ENCODE data around the gene RNF31. TPM values are rescaled to one million over a fixed set of nuclear protein-coding genes. Genes with fewer than 3 reads are reported as not detected.

The RNF31 gene
- total and polyA plus RNA-seq, 2 of the 13 experiments (the other 11 are each of a cell fraction or from before 2014, with no cell fraction given): 48.2 to 86.8 TPM

GRCh38 chr14:24196071-24197055, 49.1 kb downstream of the RNF31 start (continued):
- peak; percentile 22; the same call in 1 of the 2 replicates for TF ChIP-seq MLX (CRISPR knock-in tag; IDR thresholded peaks at IDR 0.05)
- TF ChIP-seq, protein P1, sequence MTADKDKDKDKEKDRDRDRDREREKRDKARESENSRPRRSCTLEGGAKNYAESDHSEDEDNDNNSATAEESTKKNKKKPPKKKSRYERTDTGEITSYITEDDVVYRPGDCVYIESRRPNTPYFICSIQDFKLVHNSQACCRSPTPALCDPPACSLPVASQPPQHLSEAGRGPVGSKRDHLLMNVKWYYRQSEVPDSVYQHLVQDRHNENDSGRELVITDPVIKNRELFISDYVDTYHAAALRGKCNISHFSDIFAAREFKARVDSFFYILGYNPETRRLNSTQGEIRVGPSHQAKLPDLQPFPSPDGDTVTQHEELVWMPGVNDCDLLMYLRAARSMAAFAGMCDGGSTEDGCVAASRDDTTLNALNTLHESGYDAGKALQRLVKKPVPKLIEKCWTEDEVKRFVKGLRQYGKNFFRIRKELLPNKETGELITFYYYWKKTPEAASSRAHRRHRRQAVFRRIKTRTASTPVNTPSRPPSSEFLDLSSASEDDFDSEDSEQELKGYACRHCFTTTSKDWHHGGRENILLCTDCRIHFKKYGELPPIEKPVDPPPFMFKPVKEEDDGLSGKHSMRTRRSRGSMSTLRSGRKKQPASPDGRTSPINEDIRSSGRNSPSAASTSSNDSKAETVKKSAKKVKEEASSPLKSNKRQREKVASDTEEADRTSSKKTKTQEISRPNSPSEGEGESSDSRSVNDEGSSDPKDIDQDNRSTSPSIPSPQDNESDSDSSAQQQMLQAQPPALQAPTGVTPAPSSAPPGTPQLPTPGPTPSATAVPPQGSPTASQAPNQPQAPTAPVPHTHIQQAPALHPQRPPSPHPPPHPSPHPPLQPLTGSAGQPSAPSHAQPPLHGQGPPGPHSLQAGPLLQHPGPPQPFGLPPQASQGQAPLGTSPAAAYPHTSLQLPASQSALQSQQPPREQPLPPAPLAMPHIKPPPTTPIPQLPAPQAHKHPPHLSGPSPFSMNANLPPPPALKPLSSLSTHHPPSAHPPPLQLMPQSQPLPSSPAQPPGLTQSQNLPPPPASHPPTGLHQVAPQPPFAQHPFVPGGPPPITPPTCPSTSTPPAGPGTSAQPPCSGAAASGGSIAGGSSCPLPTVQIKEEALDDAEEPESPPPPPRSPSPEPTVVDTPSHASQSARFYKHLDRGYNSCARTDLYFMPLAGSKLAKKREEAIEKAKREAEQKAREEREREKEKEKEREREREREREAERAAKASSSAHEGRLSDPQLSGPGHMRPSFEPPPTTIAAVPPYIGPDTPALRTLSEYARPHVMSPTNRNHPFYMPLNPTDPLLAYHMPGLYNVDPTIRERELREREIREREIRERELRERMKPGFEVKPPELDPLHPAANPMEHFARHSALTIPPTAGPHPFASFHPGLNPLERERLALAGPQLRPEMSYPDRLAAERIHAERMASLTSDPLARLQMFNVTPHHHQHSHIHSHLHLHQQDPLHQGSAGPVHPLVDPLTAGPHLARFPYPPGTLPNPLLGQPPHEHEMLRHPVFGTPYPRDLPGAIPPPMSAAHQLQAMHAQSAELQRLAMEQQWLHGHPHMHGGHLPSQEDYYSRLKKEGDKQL (CRISPR knock-in tag; IDR thresholded peaks at IDR 0.05; ENCODE audit: low read depth): no peak
- no peak for TF ChIP-seq RFX5 (IDR thresholded peaks at IDR 0.05; ENCODE audit: low read depth, low read length)
- TF ChIP-seq NR2F2 (IDR thresholded peaks at IDR 0.05; ENCODE audit: borderline replicate concordance, low read depth): no peak
- no peak for TF ChIP-seq NCOR1 (IDR thresholded peaks at IDR 0.05; ENCODE audit: borderline replicate concordance, low read length)
- TF ChIP-seq HOXA3 (CRISPR knock-in tag; IDR thresholded peaks at IDR 0.05): no peak
- no peak for TF ChIP-seq DRAP1 (CRISPR knock-in tag; IDR thresholded peaks at IDR 0.05)
- 0 out of 4 replicates have a peak, but pooled peaks of 1 of the 2 experiments have one; percentile 1 for TF ChIP-seq NR2F1 (CRISPR knock-in tag; IDR thresholded peaks at IDR 0.05)
- no peak for TF ChIP-seq GATAD2A (CRISPR knock-in tag; IDR thresholded peaks at IDR 0.05)
- no peak for TF ChIP-seq ELK4 (CRISPR knock-in tag; IDR thresholded peaks at IDR 0.05; ENCODE audit: borderline replicate concordance)
- no peak for TF ChIP-seq AGO1 (IDR thresholded peaks at IDR 0.05; ENCODE audit: low read depth, low read length, poor library complexity, severe bottlenecking)
- TF ChIP-seq BORCS8-MEF2B (CRISPR knock-in tag; IDR thresholded peaks at IDR 0.05): no peak
- TF ChIP-seq HHEX (CRISPR knock-in tag; IDR thresholded peaks at IDR 0.05): no peak
- no peak for TF ChIP-seq TBX3 (IDR thresholded peaks at IDR 0.05; ENCODE audit: borderline replicate concordance)
- TF ChIP-seq ZNF839 (CRISPR knock-in tag; IDR thresholded peaks at IDR 0.05; ENCODE audit: borderline replicate concordance): no peak
- TF ChIP-seq, protein P2, sequence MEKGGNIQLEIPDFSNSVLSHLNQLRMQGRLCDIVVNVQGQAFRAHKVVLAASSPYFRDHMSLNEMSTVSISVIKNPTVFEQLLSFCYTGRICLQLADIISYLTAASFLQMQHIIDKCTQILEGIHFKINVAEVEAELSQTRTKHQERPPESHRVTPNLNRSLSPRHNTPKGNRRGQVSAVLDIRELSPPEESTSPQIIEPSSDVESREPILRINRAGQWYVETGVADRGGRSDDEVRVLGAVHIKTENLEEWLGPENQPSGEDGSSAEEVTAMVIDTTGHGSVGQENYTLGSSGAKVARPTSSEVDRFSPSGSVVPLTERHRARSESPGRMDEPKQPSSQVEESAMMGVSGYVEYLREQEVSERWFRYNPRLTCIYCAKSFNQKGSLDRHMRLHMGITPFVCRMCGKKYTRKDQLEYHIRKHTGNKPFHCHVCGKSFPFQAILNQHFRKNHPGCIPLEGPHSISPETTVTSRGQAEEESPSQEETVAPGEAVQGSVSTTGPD (CRISPR knock-in tag; IDR thresholded peaks at IDR 0.05): 0 out of 2 replicates have a peak, but pooled peaks have one; percentile 68
- no peak for TF ChIP-seq ZNF616 (CRISPR knock-in tag; IDR thresholded peaks at IDR 0.05; ENCODE audit: low read depth)
- no peak for TF ChIP-seq ZNF496 (CRISPR knock-in tag; IDR thresholded peaks at IDR 0.05; ENCODE audit: insufficient replicate concordance)
- TF ChIP-seq ZNF746 (CRISPR knock-in tag; IDR thresholded peaks at IDR 0.05): no peak
- TF ChIP-seq CCDC6 (CRISPR knock-in tag; IDR thresholded peaks at IDR 0.05): no peak

Data from HepG2 (cell line).